ENCODE results near the gene SGPP2. TPM values are rescaled to one million over a fixed set of nuclear protein-coding genes. Genes with fewer than 3 reads are reported as not detected.
A peak's percentile ranks its signal among the peaks of the same experiment; 100 is the strongest.

Gene SGPP2
- polyA plus RNA-seq (0.76 to 7.3 TPM (median 2.6 TPM) in 3 replicates), polyA minus RNA-seq (1.7 to 12.1 TPM (median 3.9 TPM) in 3 replicates)
- 5.0 TPM for polyA plus RNA-seq (2011; ENCODE audit: low read depth)
- polyA plus RNA-seq (2011; cell fraction: cytosol; rRNA removed) = 3.0 and 4.1 TPM in 2 replicates
- polyA plus RNA-seq (2011; cell fraction: nucleus; rRNA removed) = 4.8 and 5.8 TPM in 2 replicates
- polyA plus RNA-seq (2012; ENCODE audit: low replicate concordance) = 0.93 and 21.7 TPM in 2 replicates
- polyA minus RNA-seq (2011; cell fraction: cytosol; rRNA and poly(A)+ RNA removed) = 3.6 TPM
- polyA minus RNA-seq (2011; cell fraction: nucleus; rRNA and poly(A)+ RNA removed) = 4.8 and 5.2 TPM in 2 replicates

GRCh38 chr2:222424276-222424728 lies at the start of gene SGPP2:
Gene SGPP2, plus strand, starts transcription at chr2:222424543. Its CDS starts 60 bp downstream, at chr2:222424603.
- Histone ChIP-seq H3K27ac (ENCODE audit: control insufficient read depth, insufficient read depth, low read length) (no peak within 1 kb of the TSS), H3K9me1 (ENCODE audit: control insufficient read depth, extremely low read depth, insufficient read depth, low read length) (no peaks in the 10 kb centered on the region), H3K9me3 (ENCODE audit: control insufficient read depth, low read depth, low read length) (no peaks in the 10 kb centered on the region), H3K27me3 (ENCODE audit: control insufficient read depth, extremely low read depth, insufficient read depth, low read length) (peaks cover 16% of the 10 kb centered on the region), H3K4me2 (ENCODE audit: control insufficient read depth, extremely low read depth, insufficient read depth, low read depth, low read length) (peak within 1 kb of the TSS; percentile 74), H4K20me1 (ENCODE audit: control insufficient read depth, extremely low read depth, insufficient read depth, low read length) (no peaks in the 10 kb centered on the region), H3K4me1 (ENCODE audit: control insufficient read depth, extremely low read depth, insufficient read depth, low read length) (no peaks in the 10 kb centered on the region), H3K4me3 (ENCODE audit: control insufficient read depth in 2 of 3, extremely low read depth in 1 of 3, insufficient read depth in 2 of 3, low read depth in 1 of 3, low read length in 3 of 3) (peak within 1 kb of the TSS; percentile 7 to 38 (median 29)), H3K9ac (ENCODE audit: control insufficient read depth, extremely low read depth, insufficient read depth, low read length) (no peak within 1 kb of the TSS), H3K79me2 (ENCODE audit: control insufficient read depth, insufficient read depth, low read length) (no peaks in the 10 kb centered on the region), H2AFZ (ENCODE audit: control insufficient read depth, low read length) (no peak within 1 kb of the TSS), H3K36me3 (ENCODE audit: control insufficient read depth in 2 of 2, extremely low read depth in 1 of 2, insufficient read depth in 2 of 2, low read length in 2 of 2) (no peaks in the 10 kb centered on the region)
- TF ChIP-seq EZH2 (IDR thresholded peaks at IDR 0.05; ENCODE audit: low read length) (no peak), CTCF (optimal IDR thresholded peaks at IDR 0.05 in 1 of 3, IDR thresholded peaks at IDR 0.05 in 1 of 3, conservative IDR thresholded peaks at IDR 0.05 in 1 of 3; ENCODE audit: extremely low read depth in 1 of 3, insufficient read depth in 2 of 3, low read length in 3 of 3) (no peak)
- dilution Hi-C loops (cut with MboI; ENCODE audit: extremely low pct_ligation_motif_present, low sequenced_read_pairs) = no loop called here
- DNase-seq (ENCODE audit: low read depth, low spot score) (no peak), FAIRE-seq (no peak)

GRCh38 chr2:222375798-222376197 lies 48.5 kb upstream of the SGPP2 start:
- dilution Hi-C loops (cut with MboI; ENCODE audit: extremely low pct_ligation_motif_present, low sequenced_read_pairs) = no loop called here
- Histone ChIP-seq H2AFZ (ENCODE audit: control insufficient read depth, low read length) (no peak overlapping the region), H3K9me1 (ENCODE audit: control insufficient read depth, extremely low read depth, insufficient read depth, low read length) (no peaks in the 10 kb centered on the region), H3K79me2 (ENCODE audit: control insufficient read depth, insufficient read depth, low read length) (no peaks in the 10 kb centered on the region), H3K36me3 (ENCODE audit: control insufficient read depth in 2 of 2, extremely low read depth in 1 of 2, insufficient read depth in 2 of 2, low read length in 2 of 2) (no peaks in the 10 kb centered on the region), H3K27ac (ENCODE audit: control insufficient read depth, insufficient read depth, low read length) (no peak overlapping the region), H3K9ac (ENCODE audit: control insufficient read depth, extremely low read depth, insufficient read depth, low read length) (no peak overlapping the region), H3K9me3 (ENCODE audit: control insufficient read depth, low read depth, low read length) (no peaks in the 10 kb centered on the region), H3K4me2 (ENCODE audit: control insufficient read depth, extremely low read depth, insufficient read depth, low read depth, low read length) (no peak overlapping the region), H4K20me1 (ENCODE audit: control insufficient read depth, extremely low read depth, insufficient read depth, low read length) (no peaks in the 10 kb centered on the region), H3K4me1 (ENCODE audit: control insufficient read depth, extremely low read depth, insufficient read depth, low read length) (no peaks in the 10 kb centered on the region), H3K27me3 (ENCODE audit: control insufficient read depth, extremely low read depth, insufficient read depth, low read length) (no peaks in the 10 kb centered on the region), H3K4me3 (ENCODE audit: control insufficient read depth in 2 of 3, extremely low read depth in 1 of 3, insufficient read depth in 2 of 3, low read depth in 1 of 3, low read length in 3 of 3) (no peak overlapping the region)
- FAIRE-seq = no peak
- TF ChIP-seq EZH2 (IDR thresholded peaks at IDR 0.05; ENCODE audit: low read length) = no peak
- no peak for DNase-seq (ENCODE audit: low read depth, low spot score)
